NCI-H460 (cell line): ENCODE data around the gene IL32. TPM values are rescaled to one million over a fixed set of nuclear protein-coding genes. Genes with fewer than 3 reads are reported as not detected.

Source experiments
- DNase-seq: peaks from one replicate; pipeline ENCODE4 v3.0.0-alpha.2; 2016; ENCODE audit warnings: low read depth; ENCODE audit errors: extremely low read depth
- total RNA-seq: library from RNA; depleted of rRNA; stranded (reverse); fragments of >200 nt; shearing (Covaris generic); gene quantifications from 2 replicates; pipeline ENCODE4 v1.2.3, GENCODE V29; 2014

The IL32 gene
- total RNA-seq, 1 experiment from 2014 or later, result 0.47 TPM

GRCh38 chr16:3027489-3027795, 38.0 kb upstream of the IL32 start:
- DNase-seq, result no peak

- DNase-seq, result peak; percentile 87
These were observed 37.3 kb upstream of the IL32 start for GRCh38 chr16:3027983-3028715.

- DNase-seq, result no peak
These were observed 36.6 kb upstream of the IL32 start for GRCh38 chr16:3028716-3029319.

- DNase-seq, result no peak
These were observed 35.8 kb upstream of the IL32 start for GRCh38 chr16:3029491-3030221.

GRCh38 chr16:3030222-3031212, 34.9 kb upstream of the IL32 start:
- no peak for DNase-seq

GRCh38 chr16:3032624-3033023, 32.8 kb upstream of the IL32 start:
- no peak for DNase-seq

- DNase-seq, result no peak
These were observed 30.0 kb upstream of the IL32 start for GRCh38 chr16:3035289-3035971.

GRCh38 chr16:3035972-3036725, 29.3 kb upstream of the IL32 start:
- DNase-seq, result no peak

GRCh38 chr16:3036726-3037315, 28.6 kb upstream of the IL32 start, which contains the start of gene BICDL2:
BICDL2 (minus strand) TSS chr16:3036944; CDS start chr16:3035496, 1,448 bp downstream.
- no peak for DNase-seq

- no peak for DNase-seq
These were observed 27.2 kb upstream of the IL32 start for GRCh38 chr16:3038256-3038655.

- no peak for DNase-seq
These were observed 26.5 kb upstream of the IL32 start for GRCh38 chr16:3038896-3039295.

GRCh38 chr16:3042376-3042775, 23.1 kb upstream of the IL32 start:
- no peak for DNase-seq

GRCh38 chr16:3044708-3045107, 20.7 kb upstream of the IL32 start:
- no peak for DNase-seq

GRCh38 chr16:3045758-3046640, 19.4 kb upstream of the IL32 start, which contains the start of gene MMP25:
MMP25 (plus strand) TSS chr16:3046561; CDS start chr16:3046918, 357 bp downstream.
- DNase-seq, result no peak

GRCh38 chr16:3046641-3047386, 18.6 kb upstream of the IL32 start:
- DNase-seq, result no peak

- no peak for DNase-seq
These were observed 18.1 kb upstream of the IL32 start for GRCh38 chr16:3047387-3047720.

GRCh38 chr16:3049921-3050481, 15.4 kb upstream of the IL32 start:
- no peak for DNase-seq
